HG02571 (cell line): ENCODE measurements around the gene CHI3L1.

Source experiments
- ATAC-seq: cut with Tn5 transposase; IDR thresholded peaks from one replicate; pipeline ENCODE4 v1.9.1; 2021; ENCODE audit warnings: mild to moderate bottlenecking, moderate library complexity; ENCODE audit not compliant: unreplicated experiment

The CHI3L1 gene

GRCh38 chr1:203137324-203137723 is 49.2 kb downstream of the CHI3L1 start:
- ATAC-seq: no peak

GRCh38 chr1:203136409-203137042 is 50.0 kb downstream of the CHI3L1 start:
- no peak for ATAC-seq

GRCh38 chr1:203135636-203136305 is 50.7 kb downstream of the CHI3L1 start:
- ATAC-seq: no peak

- no peak for ATAC-seq
Observed at GRCh38 chr1:203133970-203134725, 52.4 kb downstream of the CHI3L1 start.

- no peak for ATAC-seq
Observed at GRCh38 chr1:203131548-203132200, 54.8 kb downstream of the CHI3L1 start.

- ATAC-seq: no peak
Observed at GRCh38 chr1:203130358-203130985, 56.0 kb downstream of the CHI3L1 start.

GRCh38 chr1:203129501-203130231 is 56.8 kb downstream of the CHI3L1 start:
- no peak for ATAC-seq
